Stimulated activated CD8-positive, alpha-beta memory T cell treated with anti-CD3 and anti-CD28 coated beads, Interleukin-7, amount 100 ng/mL, for 48 hours (primary cell): Measurements from ENCODE around the gene SEPTIN5.

Source experiments
- DNase-seq, 2 donors: peaks; one replicate each; pipeline ENCODE4 v3.0.0-alpha.2; 2020; ENCODE audit warnings: low read depth in 1 of 2; ENCODE audit errors: extremely low read depth in 1 of 2

Gene SEPTIN5

GRCh38 chr22:19704355-19705015 lies 9.8 kb upstream of the SEPTIN5 start:
- no peak for DNase-seq

DNA sequence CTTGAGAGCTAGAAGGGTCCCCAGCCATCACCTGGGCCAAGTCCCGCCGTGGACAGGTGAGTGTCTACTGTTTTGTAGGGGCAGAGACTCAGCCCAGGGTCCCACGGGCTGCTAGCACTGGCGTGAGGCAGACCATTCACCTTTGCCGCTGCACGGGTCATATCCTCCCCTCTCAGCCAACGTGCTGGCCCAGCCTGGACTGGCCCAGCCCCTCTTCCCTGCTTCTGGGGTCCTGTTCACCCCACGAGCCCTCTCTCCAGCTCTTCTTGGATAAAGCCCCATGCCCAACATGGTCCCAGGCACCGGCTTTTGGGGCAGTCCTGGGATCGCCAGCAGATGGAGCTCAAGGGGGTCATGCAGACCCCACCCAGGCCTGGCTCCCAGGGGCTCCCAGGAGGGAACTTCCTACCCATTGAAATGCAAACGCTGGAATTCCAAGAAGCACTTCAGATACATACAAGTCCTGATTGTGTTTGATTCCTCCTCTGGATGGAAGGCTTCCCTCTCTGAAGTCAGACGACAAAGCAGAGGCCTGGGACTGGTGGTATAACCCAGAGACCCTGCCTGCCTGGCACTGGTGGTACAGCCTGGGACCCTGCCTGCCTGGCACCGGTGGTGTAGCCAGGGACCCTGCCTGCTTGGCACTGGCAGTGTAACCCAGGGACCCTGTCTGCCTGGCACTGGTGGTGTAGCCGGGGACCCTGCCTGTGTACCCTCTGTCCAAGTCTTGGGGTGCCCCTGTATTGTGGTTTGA lies 8.9 kb upstream of the SEPTIN5 start:
- DNase-seq, result no peak

- no peak for DNase-seq
These were observed 7.6 kb upstream of the SEPTIN5 start for GRCh38 chr22:19706661-19707151.

GRCh38 chr22:19707347-19708290 lies 6.7 kb upstream of the SEPTIN5 start:
- no peak for DNase-seq

- no peak for DNase-seq
These were observed 5.8 kb upstream of the SEPTIN5 start for GRCh38 chr22:19708321-19709011.

DNA sequence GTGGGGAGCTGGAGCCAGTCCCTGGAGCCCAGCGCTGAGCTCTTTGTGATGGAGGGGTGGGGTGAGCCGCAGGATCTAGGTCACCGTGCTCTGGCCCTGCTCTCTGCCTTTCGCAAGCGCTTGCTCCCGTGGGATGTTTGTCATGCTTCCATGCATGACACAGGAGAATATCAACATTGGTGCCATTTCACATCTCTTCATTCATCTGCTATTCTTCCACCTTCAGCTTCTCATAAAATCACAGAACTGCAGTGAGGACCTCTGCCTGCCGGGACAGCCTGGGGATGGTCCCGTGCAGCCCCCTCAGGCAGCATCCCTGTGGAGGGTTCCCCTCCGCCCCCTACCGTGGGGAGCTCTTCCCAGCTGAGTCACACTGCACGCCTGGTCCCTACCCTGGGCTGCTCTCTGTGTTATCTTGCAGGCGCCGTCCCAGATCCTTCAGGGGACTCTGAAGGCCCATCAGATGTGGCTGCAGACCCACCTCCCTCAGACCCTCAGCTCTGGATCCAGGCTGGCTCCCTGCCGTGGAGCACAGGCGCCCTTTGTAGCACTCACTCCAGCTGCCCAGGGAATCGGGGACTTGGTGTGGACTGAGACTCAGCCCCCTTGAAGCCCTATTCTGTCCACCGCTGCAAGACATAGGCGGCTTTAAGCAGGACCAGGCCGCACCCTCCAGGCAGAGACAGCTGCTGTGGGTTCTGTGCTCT lies 5.1 kb upstream of the SEPTIN5 start:
- no peak for DNase-seq

GRCh38 chr22:19710020-19710768 lies 4.1 kb upstream of the SEPTIN5 start:
- DNase-seq, result no peak

DNA sequence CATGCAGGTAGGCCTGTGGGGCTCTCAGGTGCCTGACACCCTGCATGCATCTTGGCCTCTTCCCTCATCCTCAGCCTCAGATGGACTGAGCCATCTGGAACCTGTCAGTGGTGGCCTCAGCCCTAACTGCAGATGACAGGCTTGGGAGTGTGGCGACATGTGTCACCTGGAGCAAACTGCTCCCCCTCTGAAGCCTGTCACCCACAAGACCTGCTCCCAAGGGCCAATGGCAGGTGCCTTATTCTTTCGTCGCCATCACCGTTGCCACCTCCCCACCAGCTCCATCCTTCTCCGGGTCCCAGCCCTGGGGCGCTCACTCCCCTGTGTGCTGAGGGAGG lies 3.6 kb upstream of the SEPTIN5 start:
- no peak for DNase-seq

- no peak for DNase-seq
These were observed 1.1 kb upstream of the SEPTIN5 start for GRCh38 chr22:19713245-19713644.

DNA sequence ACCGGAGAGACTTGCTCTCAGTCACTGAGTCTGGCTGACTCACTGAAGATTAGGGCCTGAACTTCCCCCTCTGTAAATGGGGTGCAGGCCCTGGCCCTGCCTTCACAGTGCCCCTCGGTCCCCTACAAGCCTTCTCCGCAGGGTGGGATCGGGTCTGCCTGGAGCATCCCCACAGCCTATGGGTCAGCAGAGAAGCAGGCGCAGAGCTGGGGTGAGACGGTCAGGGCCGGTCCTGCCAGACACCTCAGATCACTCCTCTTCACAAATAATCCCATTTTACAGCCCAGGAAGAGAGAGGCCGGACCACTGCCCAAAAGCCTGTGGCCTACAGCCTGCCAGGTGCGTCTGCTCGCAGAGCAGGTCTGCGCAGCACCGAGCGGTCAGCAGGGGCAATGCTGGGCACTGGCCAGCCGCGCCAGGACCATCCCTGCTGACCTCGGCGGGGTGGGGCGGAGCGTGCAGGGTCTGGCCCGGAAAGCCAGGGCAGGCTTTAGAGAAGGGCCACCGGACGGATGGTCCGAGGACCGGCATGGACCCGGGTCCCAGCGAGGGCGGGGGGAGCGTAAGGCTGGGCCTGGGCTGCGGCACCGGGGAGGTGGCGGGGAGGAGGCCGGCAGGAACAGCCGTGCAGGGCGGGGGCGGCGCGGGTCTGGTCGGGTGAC lies 522 bp upstream of the SEPTIN5 start:
- DNase-seq, result no peak

- no peak for DNase-seq
These were observed 1.1 kb downstream of the SEPTIN5 start for GRCh38 chr22:19715188-19715930.

- DNase-seq, result no peak
These were observed 1.9 kb downstream of the SEPTIN5 start for GRCh38 chr22:19716041-19716828.

DNA sequence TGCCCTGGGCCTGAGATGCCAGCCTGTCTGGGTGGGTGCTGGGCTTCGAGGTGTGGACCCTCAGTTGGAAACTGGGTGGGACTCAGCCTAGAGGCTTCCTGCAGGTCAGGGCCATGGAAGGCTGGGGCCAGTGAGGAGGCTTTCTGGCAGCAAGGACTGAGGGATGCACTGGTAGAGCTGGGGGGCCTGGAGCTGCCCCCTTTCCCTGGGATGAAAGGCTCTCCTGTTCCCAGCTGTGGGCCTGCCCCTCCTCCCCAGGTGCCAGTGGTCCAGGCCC lies 2.5 kb downstream of the SEPTIN5 start:
- DNase-seq, result no peak

- DNase-seq, result no peak
These were observed 2.9 kb downstream of the SEPTIN5 start for GRCh38 chr22:19717181-19717580.

GRCh38 chr22:19717691-19718455 lies 3.6 kb downstream of the SEPTIN5 start:
- DNase-seq, result peak; percentile 30 to 56

DNA sequence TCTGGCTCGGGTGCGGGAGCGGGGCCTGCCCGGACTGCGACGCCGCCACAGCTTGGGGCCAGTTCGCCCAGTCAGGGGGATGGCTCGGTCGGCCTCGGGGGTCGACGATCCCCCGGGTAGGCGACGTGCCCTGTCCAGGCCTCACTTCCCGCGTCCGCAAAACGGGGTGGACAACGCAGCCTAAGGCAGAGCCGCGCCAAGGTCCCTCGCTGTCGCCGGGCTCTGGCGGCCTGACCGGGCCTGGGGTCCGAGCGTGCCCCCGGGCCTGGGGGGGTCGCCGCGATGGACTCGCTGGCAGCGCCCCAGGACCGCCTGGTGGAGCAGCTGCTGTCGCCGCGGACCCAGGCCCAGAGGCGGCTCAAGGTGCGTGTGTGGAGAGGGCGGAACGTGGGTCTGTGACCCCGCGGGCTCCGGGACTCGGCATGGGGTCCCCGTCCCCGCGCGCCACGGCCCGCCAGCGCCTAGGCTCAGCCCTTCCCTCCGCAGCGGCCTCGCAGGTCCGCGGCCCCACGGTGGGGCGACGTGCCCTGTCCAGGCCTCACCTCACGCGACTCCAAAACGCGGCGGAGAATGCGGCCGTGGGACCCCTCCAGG lies 4.2 kb downstream of the SEPTIN5 start:
- DNase-seq, result no peak

GRCh38 chr22:19719050-19719482 lies 4.8 kb downstream of the SEPTIN5 start:
- DNase-seq, result no peak
